ENCODE data around the gene UBA52. TPM values are rescaled to one million over a fixed set of nuclear protein-coding genes. Genes with fewer than 3 reads are reported as not detected.
A peak's percentile ranks its signal among the peaks of the same experiment; 100 is the strongest.

Gene UBA52
- total and polyA plus RNA-seq, 2 experiments from 2014 or later, result 627 to 1,301 TPM

DNA sequence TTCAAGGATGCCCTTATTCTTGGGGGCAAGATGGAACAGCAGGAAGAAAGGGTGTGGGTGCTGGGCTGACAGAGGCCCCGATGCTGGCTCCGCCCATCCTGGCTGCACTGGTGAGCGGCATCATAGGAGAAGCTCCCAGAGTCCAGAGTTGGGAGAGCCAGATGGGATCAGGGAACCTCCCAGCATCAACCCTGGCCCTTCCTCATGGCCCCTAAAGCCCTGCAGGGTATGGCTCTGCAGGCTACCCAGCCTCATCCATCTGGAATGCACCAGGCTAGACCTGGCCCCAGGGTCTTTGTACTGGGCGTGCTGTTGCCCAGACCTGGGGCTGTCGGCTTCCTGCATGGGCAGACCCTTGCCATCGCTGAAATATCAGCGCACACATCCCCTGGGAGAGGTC lies 41.9 kb upstream of the UBA52 start:
- Histone ChIP-seq H4K20me1 (replicated peaks; ENCODE audit: insufficient read depth) (no peaks in the 10 kb centered on the region; the same call in 1 of the 2 replicates), H3K4me1 (ENCODE audit: insufficient read depth) (no peaks in the 10 kb centered on the region), H3K79me2 (replicated peaks; ENCODE audit: insufficient read depth) (no peaks in the 10 kb centered on the region), H3K27ac (ENCODE audit: low read depth) (0 out of 2 replicates have a peak overlapping the region, but pooled peaks have one; percentile 26), H2AFZ (no peak overlapping the region), H3F3A (replicated peaks; ENCODE audit: low read depth) (0 out of 2 replicates have a peak, but pooled peaks cover 5% of the 10 kb centered on the region), H3K9me2 (ENCODE audit: insufficient read depth) (no peaks in the 10 kb centered on the region), H3K4me3 (no peak overlapping the region), H3K4me2 (no peak overlapping the region), H3K27me3 (ENCODE audit: insufficient read depth) (no peaks in the 10 kb centered on the region), H3K36me3 (ENCODE audit: insufficient read depth) (no peaks in the 10 kb centered on the region; the same call in 1 of the 2 replicates)
- Mint-ChIP-seq H3K4me1 (no peaks in the 10 kb centered on the region), H3K9me3 (no peaks in the 10 kb centered on the region), H3K36me3 (ENCODE audit: low read depth) (peaks cover 20% of the 10 kb centered on the region), H3K4me3 (no peak overlapping the region), H3K27ac (no peak overlapping the region), H3K27me3 (ENCODE audit: insufficient read depth, low read depth, poor library complexity) (peaks cover 2% of the 10 kb centered on the region)
- TF ChIP-seq, protein P1, sequence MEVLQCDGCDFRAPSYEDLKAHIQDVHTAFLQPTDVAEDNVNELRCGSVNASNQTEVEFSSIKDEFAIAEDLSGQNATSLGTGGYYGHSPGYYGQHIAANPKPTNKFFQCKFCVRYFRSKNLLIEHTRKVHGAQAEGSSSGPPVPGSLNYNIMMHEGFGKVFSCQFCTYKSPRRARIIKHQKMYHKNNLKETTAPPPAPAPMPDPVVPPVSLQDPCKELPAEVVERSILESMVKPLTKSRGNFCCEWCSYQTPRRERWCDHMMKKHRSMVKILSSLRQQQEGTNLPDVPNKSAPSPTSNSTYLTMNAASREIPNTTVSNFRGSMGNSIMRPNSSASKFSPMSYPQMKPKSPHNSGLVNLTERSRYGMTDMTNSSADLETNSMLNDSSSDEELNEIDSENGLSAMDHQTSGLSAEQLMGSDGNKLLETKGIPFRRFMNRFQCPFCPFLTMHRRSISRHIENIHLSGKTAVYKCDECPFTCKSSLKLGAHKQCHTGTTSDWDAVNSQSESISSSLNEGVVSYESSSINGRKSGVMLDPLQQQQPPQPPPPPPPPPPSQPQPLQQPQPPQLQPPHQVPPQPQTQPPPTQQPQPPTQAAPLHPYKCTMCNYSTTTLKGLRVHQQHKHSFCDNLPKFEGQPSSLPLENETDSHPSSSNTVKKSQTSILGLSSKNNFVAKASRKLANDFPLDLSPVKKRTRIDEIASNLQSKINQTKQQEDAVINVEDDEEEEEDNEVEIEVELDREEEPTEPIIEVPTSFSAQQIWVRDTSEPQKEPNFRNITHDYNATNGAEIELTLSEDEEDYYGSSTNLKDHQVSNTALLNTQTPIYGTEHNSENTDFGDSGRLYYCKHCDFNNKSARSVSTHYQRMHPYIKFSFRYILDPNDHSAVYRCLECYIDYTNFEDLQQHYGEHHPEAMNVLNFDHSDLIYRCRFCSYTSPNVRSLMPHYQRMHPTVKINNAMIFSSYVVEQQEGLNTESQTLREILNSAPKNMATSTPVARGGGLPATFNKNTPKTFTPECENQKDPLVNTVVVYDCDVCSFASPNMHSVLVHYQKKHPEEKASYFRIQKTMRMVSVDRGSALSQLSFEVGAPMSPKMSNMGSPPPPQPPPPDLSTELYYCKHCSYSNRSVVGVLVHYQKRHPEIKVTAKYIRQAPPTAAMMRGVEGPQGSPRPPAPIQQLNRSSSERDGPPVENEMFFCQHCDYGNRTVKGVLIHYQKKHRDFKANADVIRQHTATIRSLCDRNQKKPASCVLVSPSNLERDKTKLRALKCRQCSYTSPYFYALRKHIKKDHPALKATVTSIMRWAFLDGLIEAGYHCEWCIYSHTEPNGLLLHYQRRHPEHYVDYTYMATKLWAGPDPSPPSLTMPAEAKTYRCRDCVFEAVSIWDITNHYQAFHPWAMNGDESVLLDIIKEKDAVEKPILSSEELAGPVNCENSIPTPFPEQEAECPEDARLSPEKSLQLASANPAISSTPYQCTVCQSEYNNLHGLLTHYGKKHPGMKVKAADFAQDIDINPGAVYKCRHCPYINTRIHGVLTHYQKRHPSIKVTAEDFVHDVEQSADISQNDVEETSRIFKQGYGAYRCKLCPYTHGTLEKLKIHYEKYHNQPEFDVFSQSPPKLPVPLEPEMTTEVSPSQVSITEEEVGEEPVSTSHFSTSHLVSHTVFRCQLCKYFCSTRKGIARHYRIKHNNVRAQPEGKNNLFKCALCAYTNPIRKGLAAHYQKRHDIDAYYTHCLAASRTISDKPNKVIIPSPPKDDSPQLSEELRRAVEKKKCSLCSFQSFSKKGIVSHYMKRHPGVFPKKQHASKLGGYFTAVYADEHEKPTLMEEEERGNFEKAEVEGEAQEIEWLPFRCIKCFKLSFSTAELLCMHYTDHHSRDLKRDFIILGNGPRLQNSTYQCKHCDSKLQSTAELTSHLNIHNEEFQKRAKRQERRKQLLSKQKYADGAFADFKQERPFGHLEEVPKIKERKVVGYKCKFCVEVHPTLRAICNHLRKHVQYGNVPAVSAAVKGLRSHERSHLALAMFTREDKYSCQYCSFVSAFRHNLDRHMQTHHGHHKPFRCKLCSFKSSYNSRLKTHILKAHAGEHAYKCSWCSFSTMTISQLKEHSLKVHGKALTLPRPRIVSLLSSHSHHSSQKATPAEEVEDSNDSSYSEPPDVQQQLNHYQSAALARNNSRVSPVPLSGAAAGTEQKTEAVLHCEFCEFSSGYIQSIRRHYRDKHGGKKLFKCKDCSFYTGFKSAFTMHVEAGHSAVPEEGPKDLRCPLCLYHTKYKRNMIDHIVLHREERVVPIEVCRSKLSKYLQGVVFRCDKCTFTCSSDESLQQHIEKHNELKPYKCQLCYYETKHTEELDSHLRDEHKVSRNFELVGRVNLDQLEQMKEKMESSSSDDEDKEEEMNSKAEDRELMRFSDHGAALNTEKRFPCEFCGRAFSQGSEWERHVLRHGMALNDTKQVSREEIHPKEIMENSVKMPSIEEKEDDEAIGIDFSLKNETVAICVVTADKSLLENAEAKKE (CRISPR knock-in tag; IDR thresholded peaks at IDR 0.05), result no peak
- TF ChIP-seq ZNF331 (CRISPR knock-in tag; IDR thresholded peaks at IDR 0.05; ENCODE audit: low read depth) (no peak), EZH2 (IDR thresholded peaks at IDR 0.05; ENCODE audit: low read depth, unreplicated experiment) (no peak), NANOG (IDR thresholded peaks at IDR 0.05; ENCODE audit: borderline replicate concordance) (no peak), POLR2AphosphoS5 (IDR thresholded peaks at IDR 0.05; ENCODE audit: low read depth) (no peak), STAT1 (IDR thresholded peaks at IDR 0.05; ENCODE audit: unreplicated experiment) (no peak), EZH2phosphoT487 (IDR thresholded peaks at IDR 0.05; ENCODE audit: unreplicated experiment) (no peak), ZNF114 (CRISPR knock-in tag; IDR thresholded peaks at IDR 0.05) (no peak), CREB1 (CRISPR knock-in tag; IDR thresholded peaks at IDR 0.05; ENCODE audit: low read depth) (no peak)
- TF ChIP-seq, protein P2, sequence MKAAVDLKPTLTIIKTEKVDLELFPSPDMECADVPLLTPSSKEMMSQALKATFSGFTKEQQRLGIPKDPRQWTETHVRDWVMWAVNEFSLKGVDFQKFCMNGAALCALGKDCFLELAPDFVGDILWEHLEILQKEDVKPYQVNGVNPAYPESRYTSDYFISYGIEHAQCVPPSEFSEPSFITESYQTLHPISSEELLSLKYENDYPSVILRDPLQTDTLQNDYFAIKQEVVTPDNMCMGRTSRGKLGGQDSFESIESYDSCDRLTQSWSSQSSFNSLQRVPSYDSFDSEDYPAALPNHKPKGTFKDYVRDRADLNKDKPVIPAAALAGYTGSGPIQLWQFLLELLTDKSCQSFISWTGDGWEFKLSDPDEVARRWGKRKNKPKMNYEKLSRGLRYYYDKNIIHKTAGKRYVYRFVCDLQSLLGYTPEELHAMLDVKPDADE (IDR thresholded peaks at IDR 0.05), result no peak
- TF ChIP-seq, protein P3, sequence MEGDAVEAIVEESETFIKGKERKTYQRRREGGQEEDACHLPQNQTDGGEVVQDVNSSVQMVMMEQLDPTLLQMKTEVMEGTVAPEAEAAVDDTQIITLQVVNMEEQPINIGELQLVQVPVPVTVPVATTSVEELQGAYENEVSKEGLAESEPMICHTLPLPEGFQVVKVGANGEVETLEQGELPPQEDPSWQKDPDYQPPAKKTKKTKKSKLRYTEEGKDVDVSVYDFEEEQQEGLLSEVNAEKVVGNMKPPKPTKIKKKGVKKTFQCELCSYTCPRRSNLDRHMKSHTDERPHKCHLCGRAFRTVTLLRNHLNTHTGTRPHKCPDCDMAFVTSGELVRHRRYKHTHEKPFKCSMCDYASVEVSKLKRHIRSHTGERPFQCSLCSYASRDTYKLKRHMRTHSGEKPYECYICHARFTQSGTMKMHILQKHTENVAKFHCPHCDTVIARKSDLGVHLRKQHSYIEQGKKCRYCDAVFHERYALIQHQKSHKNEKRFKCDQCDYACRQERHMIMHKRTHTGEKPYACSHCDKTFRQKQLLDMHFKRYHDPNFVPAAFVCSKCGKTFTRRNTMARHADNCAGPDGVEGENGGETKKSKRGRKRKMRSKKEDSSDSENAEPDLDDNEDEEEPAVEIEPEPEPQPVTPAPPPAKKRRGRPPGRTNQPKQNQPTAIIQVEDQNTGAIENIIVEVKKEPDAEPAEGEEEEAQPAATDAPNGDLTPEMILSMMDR (conservative IDR thresholded peaks at IDR 0.05; ENCODE audit: low read depth in 2 of 2), result no peak
- DNase-seq (ENCODE audit: low spot score) (no peak), ATAC-seq (peak; percentile 66)
